HCEC 1CT (cell line): ENCODE measurements around the gene GRIP1.

ENCODE experiments used
- DNase-seq: peaks from one replicate; pipeline ENCODE4 v3.0.0-alpha.2; 2017

The GRIP1 gene, protein sequence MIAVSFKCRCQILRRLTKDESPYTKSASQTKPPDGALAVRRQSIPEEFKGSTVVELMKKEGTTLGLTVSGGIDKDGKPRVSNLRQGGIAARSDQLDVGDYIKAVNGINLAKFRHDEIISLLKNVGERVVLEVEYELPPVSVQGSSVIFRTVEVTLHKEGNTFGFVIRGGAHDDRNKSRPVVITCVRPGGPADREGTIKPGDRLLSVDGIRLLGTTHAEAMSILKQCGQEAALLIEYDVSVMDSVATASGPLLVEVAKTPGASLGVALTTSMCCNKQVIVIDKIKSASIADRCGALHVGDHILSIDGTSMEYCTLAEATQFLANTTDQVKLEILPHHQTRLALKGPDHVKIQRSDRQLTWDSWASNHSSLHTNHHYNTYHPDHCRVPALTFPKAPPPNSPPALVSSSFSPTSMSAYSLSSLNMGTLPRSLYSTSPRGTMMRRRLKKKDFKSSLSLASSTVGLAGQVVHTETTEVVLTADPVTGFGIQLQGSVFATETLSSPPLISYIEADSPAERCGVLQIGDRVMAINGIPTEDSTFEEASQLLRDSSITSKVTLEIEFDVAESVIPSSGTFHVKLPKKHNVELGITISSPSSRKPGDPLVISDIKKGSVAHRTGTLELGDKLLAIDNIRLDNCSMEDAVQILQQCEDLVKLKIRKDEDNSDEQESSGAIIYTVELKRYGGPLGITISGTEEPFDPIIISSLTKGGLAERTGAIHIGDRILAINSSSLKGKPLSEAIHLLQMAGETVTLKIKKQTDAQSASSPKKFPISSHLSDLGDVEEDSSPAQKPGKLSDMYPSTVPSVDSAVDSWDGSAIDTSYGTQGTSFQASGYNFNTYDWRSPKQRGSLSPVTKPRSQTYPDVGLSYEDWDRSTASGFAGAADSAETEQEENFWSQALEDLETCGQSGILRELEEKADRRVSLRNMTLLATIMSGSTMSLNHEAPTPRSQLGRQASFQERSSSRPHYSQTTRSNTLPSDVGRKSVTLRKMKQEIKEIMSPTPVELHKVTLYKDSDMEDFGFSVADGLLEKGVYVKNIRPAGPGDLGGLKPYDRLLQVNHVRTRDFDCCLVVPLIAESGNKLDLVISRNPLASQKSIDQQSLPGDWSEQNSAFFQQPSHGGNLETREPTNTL

DNA sequence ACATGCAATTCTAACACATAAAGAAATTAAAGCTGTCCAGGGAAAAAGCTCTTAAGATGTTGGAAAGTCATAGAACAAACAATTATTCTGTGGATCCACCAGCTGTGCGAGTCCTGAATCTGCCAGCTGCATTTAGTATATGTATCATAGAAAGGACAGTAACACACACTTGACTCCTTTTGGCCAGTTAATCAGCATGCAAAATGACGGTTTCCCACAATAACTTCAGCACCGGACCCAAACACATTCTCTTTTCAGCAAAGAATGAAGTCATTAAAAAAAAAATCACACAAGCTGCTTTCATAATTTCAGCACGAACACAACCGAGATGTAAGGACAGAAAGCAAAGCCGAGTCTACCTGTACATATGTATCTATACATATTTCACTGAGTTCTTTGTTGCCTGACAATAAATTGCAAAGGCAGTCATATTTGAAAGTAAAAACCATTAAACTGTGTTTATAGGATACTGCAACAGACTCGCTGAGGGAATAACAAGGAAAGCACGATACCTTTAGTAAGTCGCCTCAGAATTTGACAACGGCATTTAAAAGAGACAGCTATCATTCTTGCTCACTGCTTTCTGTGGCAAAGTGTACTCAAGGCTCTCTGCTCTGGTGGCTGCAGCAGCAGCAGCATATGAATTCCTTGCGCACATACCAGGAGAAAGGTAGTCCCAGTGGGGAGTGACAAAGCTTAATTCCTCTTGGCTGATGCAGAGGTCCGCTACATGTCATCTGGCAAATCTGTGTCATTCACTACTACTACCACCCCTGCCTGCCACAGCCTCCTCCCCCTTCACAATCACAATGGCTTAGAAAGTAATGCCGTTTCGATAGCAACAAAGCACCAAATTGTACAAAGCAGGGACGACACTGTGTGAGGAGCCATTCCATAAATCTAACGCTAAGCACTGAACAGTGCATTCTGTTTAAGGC lies at the start of gene GRIP1:
GRIP1 (minus strand) TSS at position 739 of the 938 bp plus-strand sequence; CDS start at position 567, 172 bp downstream.
- DNase-seq: no peak

DNA sequence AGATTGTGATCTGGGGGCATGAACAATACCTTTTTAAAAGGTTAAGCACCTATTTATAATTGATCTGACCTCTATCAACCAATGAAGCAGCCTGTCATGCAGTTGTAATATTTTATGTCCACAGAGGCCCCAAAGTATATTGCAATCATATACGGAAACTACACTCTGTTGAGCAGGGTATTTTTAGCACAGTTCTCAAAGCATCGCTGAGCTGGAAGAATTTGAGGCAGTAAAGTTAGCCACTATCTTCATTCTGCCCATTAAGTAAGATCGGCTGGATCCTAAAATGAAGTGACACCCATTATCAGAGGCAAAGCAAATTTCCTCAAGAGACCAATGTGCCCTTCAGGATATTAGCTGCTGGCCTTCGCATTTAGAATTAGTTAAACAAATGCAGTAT lies 47.7 kb upstream of the GRIP1 start:
- no peak for DNase-seq

DNA sequence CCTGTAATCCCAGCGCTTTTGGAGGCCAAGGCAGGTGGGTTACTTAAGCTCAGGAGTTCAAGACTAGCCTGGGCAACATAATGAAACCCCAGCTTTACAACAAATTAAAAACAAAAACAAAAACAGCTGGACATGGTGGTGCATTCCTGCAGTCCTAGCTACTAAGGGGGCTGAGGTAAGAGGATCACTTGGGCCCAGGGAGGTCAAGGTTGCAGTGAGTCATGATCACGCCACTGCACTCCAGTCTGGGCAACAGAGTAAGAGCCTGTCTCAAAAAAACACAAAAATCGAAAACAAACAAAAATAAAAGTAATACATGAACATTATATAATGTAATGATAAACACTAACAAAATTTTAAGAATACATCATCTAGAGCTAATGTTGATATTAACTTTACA lies 46.2 kb upstream of the GRIP1 start:
- DNase-seq: peak; percentile 61

DNA sequence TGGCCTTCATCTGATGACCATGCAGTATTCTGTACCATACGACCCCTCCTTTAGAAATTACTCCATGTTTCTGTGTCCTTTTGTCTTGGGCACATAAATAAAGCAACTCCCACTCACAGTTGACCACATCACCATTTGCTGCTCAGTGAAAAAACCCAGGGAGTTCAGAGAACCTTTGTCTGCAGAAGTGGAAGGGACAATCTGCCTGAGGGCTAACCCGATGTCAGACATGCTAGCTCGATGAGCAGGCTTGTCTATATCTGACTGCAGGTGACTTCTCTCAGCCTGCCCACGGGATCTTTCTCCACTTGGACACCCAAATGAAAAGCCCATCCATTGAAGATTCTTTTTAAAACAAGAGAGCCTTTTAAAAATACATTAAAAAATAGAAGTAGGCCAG lies 45.7 kb upstream of the GRIP1 start:
- no peak for DNase-seq

DNA sequence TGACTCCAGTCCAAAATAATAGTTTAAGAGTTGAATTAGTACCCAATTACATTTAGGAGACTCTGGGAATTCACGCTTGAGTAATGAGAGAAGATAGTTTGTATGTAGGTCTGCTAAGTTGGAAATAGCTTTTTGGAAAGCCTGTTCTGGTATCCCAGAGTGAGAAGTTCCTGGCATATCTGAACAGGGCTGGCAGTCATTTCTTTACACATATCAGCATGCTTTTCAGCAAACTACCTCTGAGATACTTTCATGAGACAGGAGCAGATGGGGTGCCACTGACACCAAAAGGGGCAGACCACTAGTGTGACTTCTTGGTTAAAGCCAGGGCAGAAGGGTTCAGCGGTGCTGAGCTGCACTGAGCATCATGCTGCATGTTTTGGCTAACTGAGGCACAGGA lies 45.1 kb upstream of the GRIP1 start:
- DNase-seq: no peak

GRCh38 chr12:66719862-66720261 lies 41.0 kb upstream of the GRIP1 start:
- DNase-seq: no peak

DNA sequence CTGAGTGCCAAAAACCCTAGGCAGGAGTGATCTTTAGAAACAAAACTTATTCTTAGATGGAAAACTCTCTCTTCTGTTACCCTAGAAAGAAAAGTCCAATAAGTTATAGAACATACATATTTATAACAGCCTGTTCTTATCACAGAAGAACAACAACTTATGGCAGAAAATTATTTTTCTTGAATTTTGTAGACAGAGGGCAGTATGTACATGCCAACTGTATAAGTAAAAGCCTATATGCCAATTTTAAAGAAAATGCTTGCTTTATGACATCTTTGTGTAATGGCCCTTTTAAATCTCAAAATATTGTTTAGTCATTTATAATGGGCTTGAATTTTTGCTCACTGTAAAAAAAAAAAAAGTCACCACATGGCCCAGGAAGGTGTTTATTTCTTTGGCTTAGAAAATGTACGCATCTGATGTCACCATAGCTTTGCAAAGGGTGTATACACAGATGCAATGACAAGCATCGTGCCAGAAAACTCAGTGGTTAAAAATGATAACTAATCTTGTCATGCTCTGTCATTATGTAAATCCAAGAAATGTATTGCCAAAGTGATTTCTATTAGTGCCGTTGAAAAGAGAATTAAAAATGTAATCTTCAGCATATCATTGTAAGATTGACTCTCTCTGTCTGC lies 38.3 kb upstream of the GRIP1 start:
- DNase-seq: no peak

GRCh38 chr12:66716522-66716921 lies 37.6 kb upstream of the GRIP1 start:
- DNase-seq: no peak

DNA sequence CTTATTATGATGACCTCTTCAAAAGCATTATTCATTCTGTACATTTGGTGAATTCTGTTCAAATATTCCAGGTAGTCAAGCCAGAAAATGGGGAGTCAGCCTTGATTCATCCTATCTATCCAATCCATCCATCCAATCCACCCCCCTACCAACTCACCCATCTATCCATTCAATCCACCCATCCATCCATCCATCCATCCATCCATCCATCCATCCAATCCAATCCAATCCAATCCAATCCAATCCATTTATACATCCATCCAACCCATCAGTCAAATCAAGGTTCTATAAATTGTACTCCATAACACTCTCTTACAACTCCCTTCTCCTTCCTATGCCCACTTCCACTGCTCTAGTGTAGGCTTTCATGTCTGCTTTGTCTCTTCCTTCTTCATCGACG lies 35.8 kb upstream of the GRIP1 start:
- no peak for DNase-seq

DNA sequence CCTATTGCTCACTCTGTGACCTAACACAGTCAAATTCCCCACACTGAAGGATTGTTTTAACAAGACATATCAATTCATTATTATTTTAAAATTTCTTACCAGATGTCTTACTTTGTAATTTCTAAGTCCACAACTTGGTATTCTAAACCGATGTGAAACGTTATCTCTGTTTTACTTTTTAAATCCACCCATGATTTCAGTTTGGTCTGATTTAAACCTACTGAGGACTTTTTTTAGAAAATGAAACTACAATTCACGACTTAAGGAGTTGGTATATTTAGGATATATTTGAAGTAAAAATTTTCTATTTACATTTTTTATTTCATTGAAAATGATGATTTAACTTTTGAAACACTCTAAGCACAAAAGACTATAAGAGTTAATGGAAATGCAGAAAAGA lies 35.1 kb upstream of the GRIP1 start:
- DNase-seq: no peak

GRCh38 chr12:66709893-66710292 lies 31.0 kb upstream of the GRIP1 start:
- no peak for DNase-seq

GRCh38 chr12:66709457-66709773 lies 30.5 kb upstream of the GRIP1 start:
- no peak for DNase-seq

- DNase-seq: no peak
Measured at GRCh38 chr12:66708704-66709456, 30.0 kb upstream of the GRIP1 start.

DNA sequence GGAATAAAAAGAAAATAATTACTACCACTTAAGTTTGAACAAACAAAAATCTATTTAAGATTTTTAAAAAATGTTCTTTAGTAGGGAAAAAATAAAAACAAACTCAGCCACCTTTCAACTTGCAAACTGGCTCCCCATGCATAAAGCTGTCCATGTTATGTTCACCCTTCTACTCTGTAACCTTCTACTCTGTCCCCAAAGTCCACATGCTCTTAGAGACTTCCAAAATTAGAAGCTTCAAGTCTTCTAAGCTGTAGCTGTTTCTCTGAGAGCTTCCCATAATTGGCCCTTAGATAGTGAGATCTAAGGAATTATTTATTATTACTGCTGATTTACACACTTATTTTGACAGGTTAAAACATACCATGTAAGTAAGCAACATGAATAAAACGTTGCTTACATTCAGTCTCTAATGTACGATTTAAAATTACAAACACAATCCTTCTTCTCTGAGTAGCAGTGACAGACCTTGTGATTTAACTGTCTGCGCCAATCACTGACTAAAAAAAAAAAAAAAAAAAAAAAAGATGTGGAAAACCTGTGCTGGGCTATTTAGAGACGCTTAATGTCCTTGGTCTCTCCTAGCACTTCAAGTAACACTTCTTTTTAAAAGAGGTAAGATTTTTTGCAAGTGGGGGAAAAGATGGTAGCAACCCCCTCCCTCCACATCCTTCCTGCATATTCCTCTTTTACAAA lies 28.3 kb upstream of the GRIP1 start:
- DNase-seq: no peak

GRCh38 chr12:66699738-66700482 lies 21.0 kb upstream of the GRIP1 start:
- no peak for DNase-seq

DNA sequence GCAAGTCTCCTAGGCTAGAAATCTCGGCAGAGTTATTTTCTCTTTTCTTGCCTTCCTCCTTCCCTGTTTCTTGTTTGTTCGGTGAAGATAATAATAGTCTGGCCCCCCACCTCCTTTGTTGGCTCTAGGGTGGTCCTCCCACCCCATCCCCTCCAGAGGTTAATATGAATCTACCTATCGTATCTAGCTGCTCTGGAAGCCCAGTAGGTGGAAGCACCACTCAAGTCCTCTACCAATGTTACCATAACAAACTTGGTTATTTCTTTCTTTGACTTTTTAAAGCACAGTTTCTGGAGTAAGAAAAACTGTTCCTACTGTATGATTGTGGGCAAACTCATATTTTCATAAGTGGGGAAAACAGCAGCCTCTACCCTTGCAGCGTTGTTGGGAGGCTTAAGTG lies 19.7 kb upstream of the GRIP1 start:
- DNase-seq: no peak

- DNase-seq: no peak
Measured at GRCh38 chr12:66697404-66697803, 18.5 kb upstream of the GRIP1 start.

DNA sequence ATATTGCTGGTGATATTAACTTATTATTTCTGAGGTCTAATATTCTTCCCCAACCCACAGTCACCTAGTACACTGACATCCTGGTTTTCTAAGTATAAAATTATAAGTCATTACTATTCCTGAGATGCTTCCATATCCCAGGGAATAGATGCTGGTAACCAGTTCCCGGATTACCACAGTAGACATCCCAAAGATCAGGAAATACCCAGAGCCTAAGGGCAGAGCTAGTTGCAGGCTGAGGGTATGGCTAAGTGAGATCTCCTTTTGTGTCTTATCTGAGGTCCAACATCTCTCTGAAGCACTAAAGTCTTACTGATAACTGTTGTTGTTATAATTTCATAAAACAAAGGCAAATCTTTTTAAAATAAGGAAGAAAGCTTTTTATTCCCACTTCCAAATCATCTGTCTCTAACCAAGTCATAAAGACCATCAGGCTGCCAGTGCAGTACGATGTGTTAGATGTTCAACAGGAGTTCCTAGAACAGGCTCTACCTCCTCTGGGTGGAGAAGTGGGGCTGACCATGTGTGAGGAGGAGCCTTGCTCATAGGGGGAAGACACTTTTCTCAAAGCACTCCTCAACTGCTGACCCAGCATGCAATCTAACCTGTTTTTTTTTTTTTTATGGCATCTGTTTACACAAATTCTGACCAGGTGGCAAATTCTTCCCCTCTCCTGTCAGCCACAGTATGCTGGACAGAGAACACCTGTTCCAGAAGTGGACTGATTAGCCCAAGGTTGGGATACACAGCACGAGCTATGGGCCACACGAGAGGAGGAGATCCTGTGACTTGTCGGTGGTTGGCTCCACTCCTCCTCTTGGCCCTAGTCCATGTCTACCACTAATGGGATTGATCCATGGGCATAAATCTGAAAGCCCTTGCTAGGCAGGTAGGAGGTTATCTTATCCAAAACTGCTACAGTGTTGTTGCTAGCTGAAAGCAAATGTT lies 16.1 kb upstream of the GRIP1 start:
- no peak for DNase-seq
